Measurements from ENCODE around the gene B3GALNT2. TPM values are rescaled to one million over a fixed set of nuclear protein-coding genes. Genes with fewer than 3 reads are reported as not detected.

Gene B3GALNT2
- total and polyA plus RNA-seq, 11 donors = 5.4 to 25.9 (median 20.1) TPM

- H3K4me1 ChIP-seq = peaks cover 0 to 6% (median 0%) of the 10 kb centered on the region in 12 donors
- intact Hi-C loops (cut with DNase I) = loop anchor here (1.0 to 10.0 kb wide), 10 partner anchors 82 to 942 kb away; partner anchors contain the start of genes ARID4B (in 4 of the 10), GGPS1 (in 4 of the 10) and TARBP1 (in 1 of the 10)
- DNase-seq = no peak
- no peak overlapping the region for H3K4me3 ChIP-seq
- 60 to 95% (median 86%) methylated on average over 1 of the region's 1 CpG for WGBS, 4 donors
- H3K9me3 ChIP-seq = no peaks in the 10 kb centered on the region
- peaks cover 0 to 19% (median 12%) of the 10 kb centered on the region in 9 donors for H3K36me3 ChIP-seq
- no peak overlapping the region for H3K27ac ChIP-seq
- H3K27me3 ChIP-seq = no peaks in the 10 kb centered on the region
- TF ChIP-seq POLR2A (IDR thresholded peaks at IDR 0.05) (no peak), CTCF (IDR thresholded peaks at IDR 0.05) (no peak)
- ATAC-seq = no peak
Observed at GRCh38 chr1:235416662-235417049, 87.6 kb downstream of the B3GALNT2 start.

DNA sequence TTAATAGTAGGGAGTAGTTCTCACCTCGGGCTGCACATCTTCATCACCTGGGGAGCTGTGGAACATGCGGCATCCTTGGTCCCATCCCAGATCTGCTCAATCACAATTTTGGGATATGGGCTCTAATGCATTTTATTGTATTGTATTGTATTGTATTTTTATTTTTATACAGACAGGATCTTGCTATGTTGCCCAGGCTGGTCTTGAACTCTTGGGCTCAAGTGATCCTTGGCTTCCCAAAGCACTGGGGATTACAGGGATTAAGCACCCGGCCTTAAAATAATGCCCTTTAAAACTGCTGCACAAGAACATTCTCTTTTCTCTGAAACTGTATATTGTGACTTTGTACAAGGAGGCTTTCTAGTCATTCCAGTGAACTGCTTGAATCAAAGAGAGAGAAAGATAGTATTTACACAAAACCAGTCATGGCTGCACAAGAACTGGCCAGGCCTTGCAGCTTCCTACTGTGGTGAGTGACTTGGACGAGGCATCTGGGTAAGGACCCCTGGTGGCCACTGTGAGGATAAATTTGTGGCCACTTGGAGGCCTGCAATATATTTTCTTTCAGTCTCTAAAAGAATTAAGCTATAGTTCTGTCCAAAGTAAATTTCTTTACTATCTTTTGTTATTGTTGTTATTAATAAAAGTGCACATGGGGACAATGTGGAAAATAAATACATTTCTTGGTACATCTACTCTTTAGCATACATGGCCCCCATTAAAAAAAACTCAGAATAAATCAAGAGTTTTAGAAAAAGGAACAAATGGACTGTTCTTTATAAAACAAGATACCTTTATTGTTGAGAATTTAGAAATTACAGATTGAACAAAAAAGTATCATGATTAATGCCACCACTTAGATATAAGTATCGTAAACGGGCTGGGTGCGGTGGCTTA lies 89.0 kb downstream of the B3GALNT2 start:
- intact Hi-C loops (cut with DNase I) = loop anchor here in 8 of 10 donors (1.0 to 10.0 kb wide), 11 partner anchors 48 to 940 kb away; partner anchors contain the start of genes ARID4B (in 4 of the 8), GGPS1 (in 4 of the 8), TARBP1 (in 1 of the 8) and TBCE (in 1 of the 8)
- TF ChIP-seq CTCF (IDR thresholded peaks at IDR 0.05) (peak; percentile 60 to 85 (median 72)), POLR2A (IDR thresholded peaks at IDR 0.05) (no peak)
- ATAC-seq = peak; percentile 78 to 80 (median 80)
- H3K27ac ChIP-seq = no peak overlapping the region
- H3K4me3 ChIP-seq = no peak overlapping the region
- DNase-seq = peak in 4 of 5 donors; percentile 40 to 63 (median 56)
- peaks cover 0 to 16% (median 11%) of the 10 kb centered on the region in 9 donors for H3K36me3 ChIP-seq
- peaks cover 0 to 9% (median 0%) of the 10 kb centered on the region in 12 donors for H3K4me1 ChIP-seq
- no peaks in the 10 kb centered on the region for H3K9me3 ChIP-seq
- H3K27me3 ChIP-seq = no peaks in the 10 kb centered on the region
- 82 to 86% (median 83%) methylated on average over 7 of the region's 7 CpGs for WGBS, 4 donors

DNA sequence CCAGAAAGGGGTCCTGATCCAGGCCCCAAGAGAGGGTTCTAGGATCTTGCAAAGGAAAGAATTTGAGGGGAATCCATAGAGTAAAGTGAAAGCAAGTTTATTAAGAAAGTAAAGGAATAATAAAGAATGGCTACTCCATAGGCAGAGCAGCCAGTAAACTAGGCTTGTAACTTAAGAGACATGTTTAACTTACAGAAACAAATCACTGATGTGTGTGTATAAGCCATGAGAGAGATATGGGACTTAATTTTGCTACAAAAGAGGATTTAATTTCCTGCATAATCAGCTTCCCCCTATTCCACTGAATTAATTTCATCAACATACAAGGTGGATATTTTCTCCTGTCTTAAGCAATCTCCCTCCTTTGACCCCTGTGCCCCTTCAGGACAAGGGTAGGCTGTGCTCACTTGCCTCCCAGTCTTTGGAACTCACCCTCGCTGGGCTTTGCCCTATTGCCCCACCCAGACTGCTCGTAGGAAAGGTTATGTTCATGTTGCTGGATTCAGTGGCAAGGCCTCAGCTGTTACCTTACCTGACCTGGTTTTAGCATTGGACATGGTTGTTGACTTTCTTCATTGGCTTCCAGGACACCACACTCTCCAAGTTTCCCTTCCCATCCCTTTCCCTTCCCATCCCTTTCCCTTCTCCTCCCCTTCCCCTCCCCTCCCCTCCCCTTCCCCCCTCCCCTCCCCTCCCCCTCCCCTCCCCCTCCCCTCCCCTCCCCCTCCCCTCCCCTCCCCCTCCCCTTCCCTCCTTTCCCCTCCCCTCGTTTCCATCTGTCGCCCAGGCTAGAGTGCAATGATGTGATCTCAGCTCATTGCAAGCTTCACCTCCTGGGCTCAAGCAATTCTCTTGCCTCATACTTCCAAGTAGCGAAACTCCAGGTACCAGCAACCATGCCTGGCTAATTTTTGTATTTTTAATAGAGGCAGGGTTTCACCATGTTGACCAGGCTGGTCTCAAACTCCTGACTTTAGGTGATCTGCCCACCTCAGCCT lies 92.5 kb downstream of the B3GALNT2 start:
- no peak for TF ChIP-seq POLR2A (IDR thresholded peaks at IDR 0.05)
- no peak for TF ChIP-seq CTCF (IDR thresholded peaks at IDR 0.05)
- H3K9me3 ChIP-seq = no peaks in the 10 kb centered on the region
- WGBS, 4 donors = 48 to 72% (median 67%) methylated on average over 3 to 5 of the region's 5 CpGs
- intact Hi-C loops (cut with DNase I) = loop anchor here in 6 of 10 donors (10.0 kb wide), 5 partner anchors 77 to 937 kb away; partner anchors contain the start of genes ARID4B (in 2 of the 6), GGPS1 (in 2 of the 6) and TARBP1 (in 1 of the 6)
- no peak overlapping the region for H3K4me3 ChIP-seq
- peaks cover 0 to 11% (median 5%) of the 10 kb centered on the region in 9 donors for H3K36me3 ChIP-seq
- DNase-seq (no peak), ATAC-seq (peak in 1 of 4 donors; percentile 30)
- H3K27me3 ChIP-seq = no peaks in the 10 kb centered on the region
- no peak overlapping the region for H3K27ac ChIP-seq
- H3K4me1 ChIP-seq = peaks cover 0 to 17% (median 3%) of the 10 kb centered on the region in 12 donors
